Stimulated activated CD4-positive, alpha-beta T cell treated with anti-CD3 and anti-CD28 coated beads, Interleukin-12 subunit alpha, Interleukin-12 subunit beta, amount 100 ng/mL, for 4 hours (primary cell): ENCODE results near the gene WWOX.
A peak's percentile ranks its signal among the peaks of the same experiment; 100 is the strongest.

ENCODE experiments used
- DNase-seq: peaks from one replicate; pipeline ENCODE4 v3.0.0-alpha.2; 2020

Gene WWOX

GRCh38 chr16:78715106-78715505, 615.7 kb downstream of the WWOX start:
- DNase-seq = no peak

GRCh38 chr16:78715673-78716072, 616.2 kb downstream of the WWOX start:
- DNase-seq = no peak

- no peak for DNase-seq
Measured at GRCh38 chr16:78718141-78718540, 618.7 kb downstream of the WWOX start.

GRCh38 chr16:78720416-78720815, 621.0 kb downstream of the WWOX start:
- no peak for DNase-seq

GRCh38 chr16:78727536-78727935, 628.1 kb downstream of the WWOX start:
- no peak for DNase-seq

GRCh38 chr16:78729687-78730086, 630.2 kb downstream of the WWOX start:
- DNase-seq = no peak

- no peak for DNase-seq
Measured at GRCh38 chr16:78731785-78732184, 632.3 kb downstream of the WWOX start.

GRCh38 chr16:78732696-78733095, 633.2 kb downstream of the WWOX start:
- DNase-seq = no peak

- no peak for DNase-seq
Measured at GRCh38 chr16:78735337-78735736, 635.9 kb downstream of the WWOX start.

GRCh38 chr16:78737630-78738029, 638.2 kb downstream of the WWOX start:
- no peak for DNase-seq

- no peak for DNase-seq
Measured at GRCh38 chr16:78738557-78738956, 639.1 kb downstream of the WWOX start.

GRCh38 chr16:78740269-78740668, 640.8 kb downstream of the WWOX start:
- DNase-seq = no peak

- peak; percentile 65 for DNase-seq
Measured at GRCh38 chr16:78742501-78743283, 643.2 kb downstream of the WWOX start.

- no peak for DNase-seq
Measured at GRCh38 chr16:78743556-78743955, 644.1 kb downstream of the WWOX start.

- DNase-seq = no peak
Measured at GRCh38 chr16:78744099-78744498, 644.6 kb downstream of the WWOX start.

GRCh38 chr16:78744796-78745107, 645.3 kb downstream of the WWOX start:
- no peak for DNase-seq

- no peak for DNase-seq
Measured at GRCh38 chr16:78745108-78746019, 645.9 kb downstream of the WWOX start.

GRCh38 chr16:78746718-78747117, 647.3 kb downstream of the WWOX start:
- DNase-seq = no peak

- DNase-seq = no peak
Measured at GRCh38 chr16:78748220-78748929, 648.9 kb downstream of the WWOX start.

GRCh38 chr16:78749745-78750268, 650.4 kb downstream of the WWOX start:
- DNase-seq = no peak

- no peak for DNase-seq
Measured at GRCh38 chr16:78750611-78751010, 651.2 kb downstream of the WWOX start.

- no peak for DNase-seq
Measured at GRCh38 chr16:78751601-78752000, 652.1 kb downstream of the WWOX start.

- DNase-seq = no peak
Measured at GRCh38 chr16:78754713-78755112, 655.3 kb downstream of the WWOX start.
